Keratinocyte (primary cell): ENCODE results near the gene CORO2B. TPM values are rescaled to one million over a fixed set of nuclear protein-coding genes. Genes with fewer than 3 reads are reported as not detected.

Experiments used
- DNase-seq: peaks from one replicate; pipeline ENCODE4 v3.0.0-alpha.2; 2011; ENCODE audit warnings: low read depth, missing footprints, low spot score
- FAIRE-seq: peaks from 2 replicates; lab custom pipeline; 2011; peaks lifted over from hg19 to GRCh38; lab: Jason Lieb, UNC
- H2AFZ ChIP-seq: 2 replicates; pipeline ENCODE4 v1.6.0; 2012; ENCODE audit warnings: low read length, control low read depth, inconsistent platforms; ENCODE audit not compliant: control insufficient read depth
- H3K27ac ChIP-seq: 2 replicates; pipeline ENCODE4 v1.5.1; 2011; ENCODE audit warnings: low read length; ENCODE audit not compliant: control insufficient read depth, insufficient read depth
- H3K27me3 ChIP-seq: 3 replicates; pipeline ENCODE4 v1.6.0; 2011; ENCODE audit warnings: low read length; ENCODE audit not compliant: control insufficient read depth, insufficient read depth; ENCODE audit errors: extremely low read depth
- H3K36me3 ChIP-seq, 2 experiments: 2 replicates in 1 of 2; 3 replicates in 1 of 2; pipeline ENCODE4 v1.5.1; 2011; ENCODE audit warnings: low read length in 2 of 2, mild to moderate bottlenecking in 1 of 2; ENCODE audit not compliant: control insufficient read depth in 2 of 2, insufficient read depth in 2 of 2; ENCODE audit errors: extremely low read depth in 1 of 2
- H3K4me1 ChIP-seq: 3 replicates; pipeline ENCODE4 v1.5.1; 2011; ENCODE audit warnings: low read length; ENCODE audit not compliant: control insufficient read depth, insufficient read depth; ENCODE audit errors: extremely low read depth
- H3K4me2 ChIP-seq: 3 replicates; pipeline ENCODE4 v1.6.0; 2011; ENCODE audit warnings: low read depth, low read length; ENCODE audit not compliant: control insufficient read depth, insufficient read depth; ENCODE audit errors: extremely low read depth
- H3K4me3 ChIP-seq, 3 experiments: fragments of 200-600 bp in 1 of 3; sonication (generic) in 1 of 3; 2 replicates in 2 of 3; 3 replicates in 1 of 3; pipeline ENCODE4 v1.5.1; 2011 to 2016; ENCODE audit warnings: low read length in 3 of 3, mild to moderate bottlenecking in 3 of 3, control low read depth in 2 of 3, inconsistent platforms in 1 of 3, low read depth in 1 of 3, mixed read lengths in 1 of 3, mixed run types in 1 of 3, moderate library complexity in 1 of 3; ENCODE audit not compliant: control insufficient read depth in 2 of 3, insufficient read depth in 2 of 3; ENCODE audit errors: extremely low read depth in 1 of 3
- H3K79me2 ChIP-seq: 2 replicates; pipeline ENCODE4 v1.6.0; 2012; ENCODE audit warnings: low read length; ENCODE audit not compliant: control insufficient read depth, insufficient read depth
- H3K9ac ChIP-seq: 3 replicates; pipeline ENCODE4 v1.6.0; 2011; ENCODE audit warnings: low read length; ENCODE audit not compliant: control insufficient read depth, insufficient read depth; ENCODE audit errors: extremely low read depth
- H3K9me1 ChIP-seq: 3 replicates; pipeline ENCODE4 v1.6.0; 2011; ENCODE audit warnings: low read length; ENCODE audit not compliant: control insufficient read depth, insufficient read depth; ENCODE audit errors: extremely low read depth
- H3K9me3 ChIP-seq: 2 replicates; pipeline ENCODE4 v1.5.1; 2012; ENCODE audit warnings: low read depth, low read length; ENCODE audit not compliant: control insufficient read depth
- H4K20me1 ChIP-seq: 3 replicates; pipeline ENCODE4 v1.6.0; 2011; ENCODE audit warnings: low read length; ENCODE audit not compliant: control insufficient read depth, insufficient read depth; ENCODE audit errors: extremely low read depth
- CTCF ChIP-seq, 3 experiments: IDR thresholded peaks in 1 of 3; conservative IDR thresholded peaks in 1 of 3; optimal IDR thresholded peaks in 1 of 3; 2 replicates in 2 of 3; 3 replicates in 1 of 3; pipeline versions ENCODE3 to v1.5.1; 2011; ENCODE audit warnings: low read length in 3 of 3, mild to moderate bottlenecking in 3 of 3, moderate library complexity in 2 of 3, control low read depth in 1 of 3, inconsistent platforms in 1 of 3; ENCODE audit not compliant: insufficient read depth in 2 of 3; ENCODE audit errors: extremely low read depth in 1 of 3
- EZH2 ChIP-seq: IDR thresholded peaks from one replicate; pipeline ENCODE4 v1.6.1; 2012; ENCODE audit warnings: inconsistent platforms, mild to moderate bottlenecking, low read length, moderate library complexity
- dilution Hi-C: fragments of 300-500 bp; cut with MboI; formaldehyde crosslinking; loops from one replicate; pipeline ENCODE4 v1.7.0; 2020; ENCODE audit warnings: low sequenced_read_pairs; ENCODE audit not compliant: extremely low pct_ligation_motif_present
- polyA plus RNA-seq, 5 experiments: library from polyadenylated mRNA; depleted of rRNA in 3 of 5; stranded (reverse) in 3 of 5; stranded (forward) in 1 of 5; unstranded in 1 of 5; fragments of >200 nt; gene quantifications; 1 replicate in 1 of 5; 2 replicates in 3 of 5; 3 replicates in 1 of 5; pipeline versions ENCODE4 v1.2.1 to v1.2.3, GENCODE V29; 2011 to 2012; ENCODE audit warnings: missing spikeins in 2 of 5, low read depth in 1 of 5, low replicate concordance in 1 of 5

The CORO2B gene
- polyA plus RNA-seq, 1 donor (not counting 4 experiments of a cell fraction or from before 2014, with no cell fraction given): 0.13 TPM

- H3K27ac ChIP-seq: no peak overlapping the region
- no peaks in the 10 kb centered on the region for H3K36me3 ChIP-seq
- no peaks in the 10 kb centered on the region for H4K20me1 ChIP-seq
- no peaks in the 10 kb centered on the region for H3K9me3 ChIP-seq
- H3K79me2 ChIP-seq: no peaks in the 10 kb centered on the region
- H3K4me3 ChIP-seq: no peak overlapping the region
- H3K4me1 ChIP-seq: peaks cover 9% of the 10 kb centered on the region
- no peak overlapping the region for H3K4me2 ChIP-seq
- FAIRE-seq: no peak
- no peak overlapping the region for H3K9ac ChIP-seq
- no peaks in the 10 kb centered on the region for H3K27me3 ChIP-seq
- H3K9me1 ChIP-seq: no peaks in the 10 kb centered on the region
- TF ChIP-seq EZH2 (no peak), CTCF (optimal IDR thresholded peaks at IDR 0.05 in 1 of 3, IDR thresholded peaks at IDR 0.05 in 1 of 3, conservative IDR thresholded peaks at IDR 0.05 in 1 of 3; ENCODE audit: extremely low read depth in 1 of 3, insufficient read depth in 2 of 3, low read length in 3 of 3) (no peak)
- no peak overlapping the region for H2AFZ ChIP-seq
- dilution Hi-C loops: no loop called here
- no peak for DNase-seq
Observed at GRCh38 chr15:68633231-68634121, 54.7 kb downstream of the CORO2B start.

GRCh38 chr15:68634122-68634482 lies 55.3 kb downstream of the CORO2B start:
- dilution Hi-C loops: no loop called here
- DNase-seq: no peak
- TF ChIP-seq EZH2 (no peak), CTCF (optimal IDR thresholded peaks at IDR 0.05 in 1 of 3, IDR thresholded peaks at IDR 0.05 in 1 of 3, conservative IDR thresholded peaks at IDR 0.05 in 1 of 3; ENCODE audit: extremely low read depth in 1 of 3, insufficient read depth in 2 of 3, low read length in 3 of 3) (no peak)
- Histone ChIP-seq H3K79me2 (no peaks in the 10 kb centered on the region), H3K4me2 (no peak overlapping the region), H3K9me1 (no peaks in the 10 kb centered on the region), H4K20me1 (no peaks in the 10 kb centered on the region), H2AFZ (no peak overlapping the region), H3K27me3 (no peaks in the 10 kb centered on the region), H3K9me3 (no peaks in the 10 kb centered on the region), H3K4me3 (no peak overlapping the region), H3K27ac (no peak overlapping the region), H3K36me3 (no peaks in the 10 kb centered on the region), H3K9ac (no peak overlapping the region), H3K4me1 (peaks cover 15% of the 10 kb centered on the region)
- no peak for FAIRE-seq
